GM18861 (cell line): ENCODE results near the gene BTG1.

Experiments
- ATAC-seq: cut with Tn5 transposase; IDR thresholded peaks from one replicate; pipeline ENCODE4 v1.9.1; 2021; ENCODE audit not compliant: unreplicated experiment

The BTG1 gene, protein sequence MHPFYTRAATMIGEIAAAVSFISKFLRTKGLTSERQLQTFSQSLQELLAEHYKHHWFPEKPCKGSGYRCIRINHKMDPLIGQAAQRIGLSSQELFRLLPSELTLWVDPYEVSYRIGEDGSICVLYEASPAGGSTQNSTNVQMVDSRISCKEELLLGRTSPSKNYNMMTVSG

DNA sequence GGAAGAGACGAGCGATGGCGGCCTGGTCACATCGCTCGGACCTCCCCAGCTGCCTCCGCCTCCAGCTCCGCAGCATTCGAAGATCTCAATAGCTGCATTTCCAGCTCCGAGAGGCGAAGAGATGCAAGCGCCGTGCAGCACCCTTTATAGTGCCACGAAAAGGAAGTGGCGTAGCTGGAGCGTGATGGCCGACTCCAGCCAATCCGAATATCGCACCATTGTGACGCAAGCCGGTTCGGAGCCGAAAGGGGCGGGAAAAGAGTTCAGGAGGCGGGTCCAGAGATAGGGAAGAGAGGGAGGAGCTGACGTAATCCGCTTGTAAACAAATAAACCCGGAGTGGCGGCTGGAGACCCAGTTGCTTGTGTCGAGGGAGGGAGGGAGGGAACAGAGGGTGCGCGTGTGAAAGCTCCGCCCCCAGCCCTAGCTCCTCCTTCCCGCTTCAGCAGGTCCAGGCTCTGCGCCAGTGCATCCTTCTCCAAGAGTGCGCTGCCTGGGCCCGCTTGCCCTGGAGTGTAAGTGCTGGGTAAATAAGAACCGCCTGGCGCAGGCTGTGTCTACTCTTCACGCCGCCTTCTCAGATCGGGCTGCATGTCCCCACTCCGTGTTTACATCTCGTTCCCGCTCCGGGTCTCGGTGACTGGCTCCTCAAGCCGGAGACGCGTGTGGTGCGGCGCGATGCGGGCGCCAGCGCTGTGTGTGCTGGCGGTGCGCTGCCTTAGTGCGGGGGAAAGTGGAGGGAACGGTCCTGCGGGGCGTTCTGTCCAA lies at the start of gene BTG1:
BTG1 (minus strand) TSS at position 116 of the 766 bp plus-strand sequence. CDS start 311 bp downstream, outside the sequence.
- ATAC-seq: peak; percentile 59

DNA sequence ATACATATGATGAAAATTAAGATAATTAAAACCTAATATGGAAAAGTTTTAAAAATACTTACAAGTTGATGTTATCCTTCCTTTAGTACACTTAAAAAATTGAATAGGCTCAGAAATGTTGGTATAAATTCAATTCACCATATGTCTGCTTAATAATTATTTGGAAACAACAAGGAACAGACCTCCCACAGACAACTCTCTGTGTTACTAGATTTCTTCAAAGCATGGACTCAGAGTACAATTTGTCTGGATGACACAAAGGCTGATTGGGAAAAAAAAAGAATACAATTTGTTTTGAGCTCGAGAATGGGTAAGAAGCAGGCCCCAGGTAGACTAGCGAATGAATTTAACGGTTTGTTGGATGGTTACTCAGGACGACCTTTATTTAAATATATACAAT lies 48.9 kb upstream of the BTG1 start:
- no peak for ATAC-seq

DNA sequence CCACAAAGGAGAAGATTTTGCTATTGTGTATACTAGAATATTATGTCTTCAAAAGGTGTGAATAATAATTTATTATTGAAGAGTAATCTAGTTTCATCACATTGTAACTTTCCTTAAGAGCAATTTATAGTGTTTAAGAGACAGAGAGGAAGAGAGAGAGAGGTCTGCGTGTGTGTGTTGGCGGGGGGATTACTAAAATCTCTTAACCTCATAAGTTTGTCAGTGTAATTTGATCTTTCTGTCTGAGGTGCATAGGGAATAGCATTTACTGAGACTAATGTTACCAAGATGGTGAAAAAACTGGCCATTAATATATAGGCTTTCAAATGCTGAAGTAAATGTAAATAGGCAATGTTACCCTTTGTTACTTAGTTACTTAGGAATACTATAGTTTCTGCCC lies 48.2 kb upstream of the BTG1 start:
- no peak for ATAC-seq

DNA sequence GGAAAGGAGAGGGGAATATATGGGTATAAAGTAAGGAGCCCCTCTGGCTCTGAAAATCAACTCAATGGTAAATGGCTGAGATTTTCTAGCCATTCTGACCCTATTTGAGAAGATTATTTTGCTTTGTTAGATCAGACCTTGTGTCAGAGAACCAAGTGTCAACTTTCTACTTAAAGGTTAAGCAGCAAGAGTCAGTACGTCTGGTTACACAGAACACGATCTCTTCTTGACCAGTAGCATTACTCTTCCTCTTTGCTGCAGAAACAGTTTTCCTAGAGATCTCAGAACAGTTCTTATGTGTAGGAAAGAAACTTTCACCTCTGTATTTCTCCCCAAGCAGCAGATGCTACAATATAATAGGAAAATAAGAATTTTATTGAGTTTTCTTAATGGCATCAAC lies 47.4 kb upstream of the BTG1 start:
- ATAC-seq: no peak

DNA sequence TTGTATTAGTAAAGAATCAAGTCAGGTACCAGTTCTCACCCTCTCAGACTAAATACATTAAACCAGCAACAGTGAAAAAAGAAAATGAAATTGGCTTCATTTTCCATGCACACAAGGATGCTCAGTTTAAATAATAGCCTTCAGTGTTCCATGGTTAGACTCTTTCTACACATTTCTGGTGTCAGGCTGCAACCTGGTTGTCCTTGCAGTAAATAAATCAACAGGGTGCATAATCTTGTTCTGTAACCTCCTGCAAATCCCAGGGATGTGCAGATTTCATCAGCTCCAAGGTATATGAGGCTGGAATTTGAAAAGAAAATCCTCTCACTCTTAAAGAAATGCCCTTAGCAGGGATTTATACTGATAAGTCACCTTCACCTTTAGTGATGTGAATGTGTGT lies 46.7 kb upstream of the BTG1 start:
- ATAC-seq: no peak

DNA sequence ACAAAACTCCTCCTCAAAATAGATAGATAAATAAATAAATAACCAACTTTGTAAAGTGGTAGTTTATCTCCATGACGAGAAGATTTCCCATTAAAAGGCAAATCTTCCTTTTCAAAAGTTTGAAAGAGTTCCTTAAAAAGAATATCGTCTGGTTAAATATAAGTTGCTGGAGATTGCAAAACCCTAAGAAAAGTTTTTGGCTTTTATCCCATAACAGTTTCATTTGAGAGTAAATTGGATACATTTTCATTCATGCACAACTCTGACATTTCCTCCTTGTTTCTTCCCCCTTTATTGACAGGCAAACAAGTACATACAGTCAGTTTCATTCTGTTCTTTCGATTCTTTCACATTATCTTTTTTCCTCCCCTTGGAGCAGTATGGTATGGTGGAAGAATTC lies 45.4 kb upstream of the BTG1 start:
- no peak for ATAC-seq

DNA sequence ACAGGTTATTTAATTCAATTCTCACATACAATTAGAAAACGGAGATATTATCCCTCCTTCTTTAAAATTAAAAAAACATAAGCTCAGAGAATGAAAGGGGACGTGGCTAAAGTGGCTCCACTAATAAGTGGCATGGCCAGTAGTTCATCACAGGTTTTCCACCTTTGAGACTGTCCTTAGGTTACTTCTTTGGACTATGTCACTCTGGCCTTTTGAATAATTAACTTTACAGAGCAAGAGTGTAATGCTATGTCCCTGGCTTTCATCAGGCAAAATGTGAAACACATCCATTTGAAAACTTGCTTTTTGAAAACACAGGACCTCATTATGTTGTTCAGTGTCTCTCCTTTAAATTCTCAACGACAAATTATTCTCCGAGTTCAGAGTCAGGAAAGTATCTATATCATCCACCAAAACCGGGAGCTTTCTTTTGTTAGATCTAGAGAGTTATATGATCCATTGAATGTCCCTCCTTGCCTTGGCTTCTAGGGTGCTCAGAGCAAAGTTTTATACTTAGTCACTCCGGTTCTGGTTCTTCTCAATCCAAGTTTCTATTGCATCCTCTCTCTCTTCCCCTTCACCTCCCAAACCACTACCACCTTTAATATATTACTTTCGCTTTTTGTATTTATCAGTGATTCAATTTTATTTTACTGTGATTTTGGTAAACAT lies 43.0 kb upstream of the BTG1 start:
- ATAC-seq: no peak

DNA sequence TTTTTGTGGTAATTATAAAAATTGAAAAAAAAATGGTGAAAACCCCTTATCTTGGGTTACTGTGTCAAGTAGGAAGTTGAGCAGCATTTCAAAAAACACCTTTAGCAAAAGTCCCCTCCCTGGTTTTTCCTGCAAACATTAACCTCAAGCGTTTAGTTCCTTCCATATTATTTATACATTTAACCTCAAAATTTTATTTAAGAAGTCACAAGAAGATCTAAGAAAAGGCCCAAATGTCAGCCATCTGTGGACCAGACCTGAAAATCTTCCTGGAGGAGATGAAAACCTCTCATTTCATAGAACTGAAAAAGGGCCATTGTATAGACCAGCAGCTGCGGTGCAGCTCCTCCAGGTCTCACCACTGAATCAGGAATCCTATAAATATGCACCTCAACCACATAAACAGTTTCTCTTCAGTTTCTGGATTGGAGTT lies 40.4 kb upstream of the BTG1 start:
- ATAC-seq: no peak

DNA sequence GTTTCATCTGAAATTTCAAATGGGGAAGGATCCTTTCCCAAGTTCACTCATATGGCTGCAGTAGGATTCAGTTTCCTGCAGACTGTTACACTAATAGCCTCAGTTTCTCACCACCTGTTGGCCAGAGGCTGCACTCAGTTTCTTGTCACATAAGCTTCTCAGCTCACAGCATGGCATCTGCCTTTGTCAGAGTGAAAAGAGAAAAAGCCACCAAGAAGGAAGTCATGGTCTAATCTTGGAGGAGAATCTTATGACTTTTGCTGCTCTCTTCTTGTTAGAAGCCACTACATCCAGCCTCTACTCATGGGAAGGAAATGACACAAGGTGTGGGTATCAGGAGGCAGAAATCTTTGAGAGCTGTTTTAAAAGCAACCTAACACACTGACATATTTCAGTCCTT lies 39.4 kb upstream of the BTG1 start:
- ATAC-seq: peak; percentile 58

DNA sequence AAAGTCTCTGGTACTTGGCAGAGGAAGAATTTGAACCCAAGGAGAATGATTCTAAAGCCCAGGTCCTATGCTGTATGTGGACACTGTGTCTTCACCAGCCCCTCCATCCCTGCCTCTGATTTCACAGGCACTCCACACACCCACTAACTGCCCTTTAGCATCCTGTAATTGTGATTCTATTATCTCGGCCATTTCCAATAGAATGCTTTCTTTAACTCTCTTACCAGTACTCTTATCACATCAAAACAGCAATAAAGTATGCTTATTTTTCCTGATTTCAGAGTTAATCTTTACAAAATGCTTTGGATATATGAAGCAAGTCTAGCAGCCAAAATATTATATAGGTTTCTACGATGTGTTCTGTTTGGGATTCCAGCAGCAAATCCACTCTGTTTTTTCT lies 37.9 kb upstream of the BTG1 start:
- ATAC-seq: no peak

DNA sequence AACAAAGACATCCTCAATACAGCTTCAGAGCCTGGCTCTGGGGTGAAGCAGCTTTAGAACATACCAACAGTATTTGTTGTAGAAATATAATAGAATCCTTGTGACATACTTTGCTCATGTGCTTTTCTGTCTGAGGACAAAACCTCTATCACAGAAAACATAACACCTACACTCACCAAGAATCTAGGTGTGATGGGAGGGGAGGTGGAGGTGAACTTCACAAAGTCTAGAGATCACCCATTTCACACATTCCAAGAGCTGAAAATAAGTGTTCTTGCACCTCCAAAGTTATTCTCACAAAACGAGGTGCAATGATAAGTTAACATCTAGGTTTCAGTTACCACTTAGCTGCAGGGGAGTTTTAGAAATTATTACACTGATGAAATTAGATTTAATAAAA lies 32.7 kb upstream of the BTG1 start:
- ATAC-seq: no peak

DNA sequence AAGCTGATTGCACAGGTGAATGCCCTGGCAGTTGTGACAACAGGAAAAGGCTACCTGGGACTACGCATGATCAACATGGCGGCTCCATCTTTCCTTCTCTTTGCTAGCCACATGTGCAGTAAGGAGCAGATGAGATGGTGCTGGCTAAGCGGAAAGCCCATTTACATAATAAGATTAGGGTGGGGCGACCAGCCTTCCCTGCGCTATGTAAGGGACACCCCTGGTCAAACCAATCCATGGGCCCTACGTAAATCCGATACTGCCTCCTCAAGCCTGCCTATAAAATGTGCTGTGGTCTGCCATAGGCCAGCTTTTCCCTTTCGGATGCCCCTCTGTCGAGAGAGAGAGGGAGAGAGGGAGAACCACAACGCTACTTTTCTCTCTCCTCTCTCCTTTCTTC lies 31.0 kb upstream of the BTG1 start:
- no peak for ATAC-seq

DNA sequence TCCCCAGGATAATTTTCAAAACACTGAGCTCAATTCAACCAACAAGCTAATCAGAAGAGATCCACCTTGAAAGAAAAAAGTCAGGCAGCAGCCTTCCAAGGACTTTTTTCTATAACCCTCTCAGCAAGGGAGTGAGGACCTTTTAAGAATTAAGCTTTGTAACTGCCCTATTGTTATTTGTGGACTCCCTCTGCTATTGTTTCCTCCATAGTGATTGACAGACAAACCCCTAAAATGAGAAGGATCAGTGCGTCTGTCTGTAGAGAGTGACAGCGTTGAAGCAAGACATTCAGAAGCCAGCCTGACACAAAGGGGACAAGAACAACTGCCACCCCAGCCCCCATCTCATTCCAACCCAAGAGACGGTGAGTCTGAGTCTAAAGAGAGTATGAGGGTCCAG lies 30.3 kb upstream of the BTG1 start:
- no peak for ATAC-seq

DNA sequence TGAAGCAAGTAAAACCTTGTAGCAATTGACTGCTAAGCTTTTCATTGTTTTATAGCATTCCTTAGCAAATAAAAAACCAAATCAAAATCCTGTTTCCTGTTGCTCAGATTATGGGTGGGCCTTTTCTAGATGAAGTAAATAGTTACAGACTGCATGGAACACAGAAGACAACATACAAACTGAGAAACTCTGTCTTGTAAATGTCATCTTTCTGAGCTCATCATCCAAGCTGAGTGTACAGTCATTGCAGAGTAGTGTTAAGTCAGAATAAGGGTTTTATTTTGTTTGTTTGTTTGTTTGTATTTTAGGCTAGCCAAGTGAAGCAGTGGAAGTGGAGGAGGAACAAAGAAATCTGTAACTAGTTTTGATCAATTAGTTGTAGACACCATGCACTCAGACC lies 24.4 kb upstream of the BTG1 start:
- no peak for ATAC-seq

DNA sequence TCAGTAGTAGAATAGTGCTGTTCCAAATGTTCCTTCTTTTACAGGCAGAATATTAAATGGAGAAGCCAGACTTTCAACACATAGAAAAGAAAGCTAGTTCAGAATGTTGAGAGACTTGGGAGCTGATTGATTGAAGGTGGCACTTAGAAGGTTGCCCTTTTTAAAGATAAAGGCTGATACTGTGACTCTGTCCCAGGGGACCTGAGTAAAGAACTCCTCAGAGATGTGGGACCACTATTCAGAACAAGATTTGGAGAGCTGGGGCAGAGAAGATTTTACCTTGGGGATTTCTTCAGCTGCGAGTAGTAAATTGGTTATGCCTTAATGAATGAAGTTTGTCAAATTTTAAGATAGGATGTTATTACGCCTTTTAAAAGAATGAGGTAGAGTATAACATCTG lies 21.4 kb upstream of the BTG1 start:
- ATAC-seq: no peak

DNA sequence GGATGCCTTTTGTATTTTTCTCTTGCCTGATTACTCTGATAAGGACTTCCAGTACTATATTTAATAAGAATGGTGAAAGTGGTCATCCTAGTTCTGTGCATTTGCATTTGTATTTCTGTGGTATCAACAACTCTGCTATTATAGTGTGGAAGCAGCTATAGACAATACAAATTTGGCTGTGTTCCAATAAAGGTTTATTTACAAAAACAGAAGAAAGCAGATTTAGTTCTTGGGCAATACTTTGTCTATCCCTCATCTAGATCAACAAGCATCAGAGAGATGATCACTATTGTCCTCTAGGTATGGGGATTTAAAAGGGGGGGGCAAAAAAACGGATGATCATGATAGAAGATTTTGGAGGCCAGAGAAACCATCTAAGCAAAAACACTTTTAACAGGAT lies 19.1 kb upstream of the BTG1 start:
- no peak for ATAC-seq

DNA sequence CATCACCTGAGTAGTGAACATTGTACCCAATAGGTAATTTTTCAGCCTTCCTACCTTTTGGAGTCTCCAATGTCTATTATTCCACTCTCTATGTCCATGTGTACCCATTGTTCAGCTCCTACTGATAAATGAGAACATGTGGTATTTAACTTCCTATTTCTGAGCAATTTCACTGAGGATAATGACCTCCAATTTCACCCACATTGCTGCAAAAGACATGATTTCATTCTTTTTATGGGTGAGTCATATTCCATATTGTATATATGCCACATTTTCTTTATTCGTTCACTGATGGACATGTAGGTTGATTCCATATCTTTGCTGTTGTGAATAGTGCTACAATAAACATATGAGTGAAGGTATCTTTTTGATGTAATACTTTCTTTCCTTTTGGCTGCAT lies 16.4 kb upstream of the BTG1 start:
- no peak for ATAC-seq

DNA sequence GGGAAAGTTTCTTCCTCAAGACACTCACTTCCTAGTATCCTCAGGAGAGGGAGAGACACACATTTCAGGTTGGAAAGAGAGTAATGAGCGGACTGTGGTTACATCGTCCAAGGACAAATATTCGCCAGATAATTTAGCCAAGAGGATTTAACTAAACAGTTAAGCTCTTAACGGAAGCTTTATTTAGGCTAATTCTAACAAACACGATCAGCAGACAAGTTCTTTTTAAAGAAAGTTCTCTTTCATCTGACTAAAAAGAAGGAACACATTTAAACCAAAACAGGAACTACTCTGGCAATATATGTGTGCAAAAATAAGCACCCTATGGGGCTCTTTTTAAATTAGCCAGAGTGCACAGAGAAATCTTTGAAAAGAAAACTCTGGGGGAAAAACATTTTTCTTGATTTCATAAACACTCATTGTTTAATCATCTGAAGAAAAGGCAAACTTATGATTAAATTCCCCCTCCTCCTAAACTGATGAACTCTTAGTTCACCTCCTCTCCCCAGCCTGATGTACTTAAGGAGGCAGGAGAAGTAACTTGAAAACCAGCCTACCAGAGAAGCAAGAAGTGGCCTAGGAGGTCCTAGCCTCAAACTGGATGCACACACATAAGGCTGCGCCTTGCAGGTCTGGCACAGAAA lies 13.3 kb upstream of the BTG1 start:
- peak; percentile 51 for ATAC-seq

DNA sequence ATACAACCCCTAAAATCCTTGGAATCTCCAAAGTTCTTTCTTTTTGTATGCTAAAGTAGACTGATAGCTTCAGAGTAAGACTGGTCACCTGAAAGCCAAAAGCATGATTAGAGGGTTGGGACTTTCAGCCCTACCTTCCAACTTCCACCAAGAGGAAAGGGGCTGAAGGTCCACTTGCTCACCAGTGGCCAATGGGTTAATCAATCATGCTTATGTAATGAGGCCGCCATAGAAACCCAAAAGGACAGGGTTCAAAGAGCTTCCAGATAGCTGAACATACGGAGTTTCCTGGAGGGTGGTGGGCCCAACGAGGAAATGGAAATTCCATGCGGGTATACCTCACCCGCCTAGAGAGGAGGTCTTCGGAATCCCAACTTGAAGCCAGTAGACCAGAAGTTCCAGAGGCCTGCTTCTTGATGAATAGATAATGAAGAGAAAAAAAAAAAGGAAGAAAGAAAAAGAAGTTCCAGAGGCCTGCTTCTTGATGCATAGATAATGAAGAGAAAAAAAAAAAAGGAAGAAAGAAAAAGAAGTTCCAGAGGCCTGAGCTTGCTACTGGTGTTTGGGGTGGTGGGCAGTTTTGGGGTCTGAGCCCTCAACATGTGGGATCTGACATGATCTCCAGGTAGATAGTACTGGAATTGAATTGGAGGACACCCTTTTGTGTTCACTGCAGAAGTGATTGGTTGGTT lies 11.2 kb upstream of the BTG1 start:
- ATAC-seq: no peak

DNA sequence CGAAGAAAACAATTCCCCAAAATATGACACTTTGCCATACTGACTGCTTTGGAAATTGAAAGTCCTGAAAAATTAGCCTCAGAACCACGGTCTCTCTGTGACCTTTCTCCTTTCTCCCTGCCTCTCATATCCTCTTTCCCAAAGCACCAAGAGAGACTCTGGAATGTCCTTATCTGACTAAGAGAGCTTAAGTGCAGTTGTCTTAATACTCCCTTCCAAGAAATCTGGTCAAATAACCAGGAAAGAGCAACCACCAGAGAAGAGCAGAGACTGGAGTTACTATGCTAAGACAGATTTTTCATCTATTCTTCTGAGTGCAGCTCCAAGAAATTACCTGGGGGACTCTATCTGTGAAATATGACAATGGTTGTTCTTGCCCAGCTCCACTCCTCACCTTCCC lies 10.5 kb upstream of the BTG1 start:
- no peak for ATAC-seq

DNA sequence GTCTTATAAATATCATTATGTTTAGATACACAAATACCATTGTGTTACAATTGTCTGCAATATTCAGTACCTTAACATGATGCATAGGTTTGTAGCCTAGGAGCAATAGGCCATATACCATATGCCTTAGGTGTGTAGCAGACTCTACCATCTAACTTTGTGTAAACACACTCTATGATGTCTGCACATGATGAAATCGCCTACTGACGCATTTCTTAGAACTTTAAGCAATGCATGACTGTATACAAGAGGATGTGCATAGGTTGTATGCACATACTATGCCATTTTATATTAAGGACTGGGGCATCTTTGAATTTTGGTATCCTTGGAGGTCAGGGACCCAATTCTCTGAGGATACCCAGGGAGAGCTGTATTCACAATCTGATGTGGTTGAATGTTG lies 10.1 kb upstream of the BTG1 start:
- ATAC-seq: no peak
